Stromal cell of bone marrow (primary cell): ENCODE data around the gene SLC1A3.

ENCODE experiments used
- DNase-seq: peaks from one replicate; pipeline ENCODE4 v3.0.0-alpha.2; 2012; ENCODE audit warnings: low read depth

The SLC1A3 gene

DNA sequence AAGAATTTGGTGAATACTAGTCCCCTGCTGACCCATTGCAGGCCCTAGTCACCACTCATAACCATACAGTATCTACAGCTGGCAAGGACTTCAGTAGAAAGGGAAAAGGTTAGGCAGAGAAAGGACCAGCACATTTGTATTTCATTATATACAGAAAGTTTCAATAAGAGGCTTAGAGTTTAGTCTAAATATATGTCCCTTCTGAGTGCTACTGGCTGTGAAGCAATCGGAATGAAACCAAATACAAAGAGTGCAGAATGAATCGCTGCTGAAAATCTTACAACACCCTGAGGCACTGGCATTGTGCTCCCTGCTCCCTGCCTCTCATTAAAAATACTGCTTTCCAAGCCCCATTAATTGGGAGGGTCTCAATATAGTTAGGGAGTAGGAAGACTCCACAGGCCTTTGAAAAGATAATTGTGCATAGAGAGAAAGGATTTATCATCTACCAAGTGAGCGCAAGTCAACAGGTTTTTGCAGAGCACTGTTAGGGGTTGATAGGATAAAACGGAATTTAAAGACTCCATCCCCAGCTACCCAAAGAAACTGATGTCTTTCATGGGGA lies 110.8 kb downstream of the SLC1A3 start:
- DNase-seq = no peak

DNA sequence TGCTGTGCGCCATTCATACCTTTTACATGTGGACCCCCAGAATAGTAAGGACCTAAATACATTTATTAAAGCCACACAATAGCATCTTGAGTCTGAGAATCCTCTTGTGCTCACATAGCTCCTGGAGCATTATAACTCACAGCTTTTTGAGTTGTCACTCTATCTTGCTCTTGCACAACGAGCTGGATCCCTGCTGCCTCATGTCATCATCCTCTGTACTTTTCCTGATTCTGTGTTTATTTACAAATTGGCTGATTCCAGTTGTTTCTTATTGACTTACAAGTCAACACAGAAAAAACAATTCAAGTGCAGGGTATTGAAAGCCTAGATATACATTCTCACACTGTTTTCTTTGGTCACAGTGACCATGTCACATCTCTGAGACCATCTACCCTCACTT lies 112.9 kb downstream of the SLC1A3 start:
- DNase-seq = no peak

DNA sequence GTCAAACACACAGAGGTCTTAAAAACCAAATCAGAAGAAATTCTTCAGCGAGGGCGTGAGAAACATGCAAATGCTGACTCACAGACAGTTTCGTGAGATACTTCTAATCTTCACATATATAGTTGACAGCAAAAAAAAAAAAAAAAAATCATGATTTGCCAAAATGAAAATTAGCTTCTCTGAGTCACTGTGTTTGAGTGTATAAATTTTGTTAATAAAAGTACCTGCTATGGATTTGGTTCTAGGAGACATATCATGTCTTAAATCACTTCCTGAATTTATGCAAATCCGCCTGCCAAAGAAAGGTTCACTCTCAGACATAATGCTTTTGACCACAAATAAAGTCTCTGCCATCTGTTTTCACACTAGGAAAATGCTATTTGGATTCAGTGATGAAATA lies 114.3 kb downstream of the SLC1A3 start:
- no peak for DNase-seq

- no peak for DNase-seq
Measured at GRCh38 chr5:36721664-36722235, 115.3 kb downstream of the SLC1A3 start.

GRCh38 chr5:36722900-36723299 lies 116.5 kb downstream of the SLC1A3 start:
- DNase-seq = peak; percentile 13

DNA sequence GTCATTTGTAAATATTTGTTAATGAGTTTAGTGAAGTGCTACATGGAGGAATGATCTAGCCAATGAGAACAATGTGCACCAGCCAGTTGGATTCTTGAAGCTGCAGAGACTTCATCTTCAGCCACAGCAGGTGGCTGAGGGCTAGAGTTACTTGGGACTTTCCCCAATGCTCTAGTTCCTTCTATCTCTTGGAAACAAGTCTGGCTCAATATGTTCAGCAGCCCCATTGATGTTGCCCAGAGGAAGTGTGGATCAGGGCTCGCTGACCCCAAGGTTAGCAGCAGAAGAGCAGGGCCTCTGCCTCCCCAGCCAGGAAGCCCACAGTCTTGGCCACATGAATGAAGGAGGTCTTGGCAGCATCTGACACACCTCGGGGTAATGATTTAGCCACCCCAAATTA lies 117.5 kb downstream of the SLC1A3 start:
- DNase-seq = no peak

GRCh38 chr5:36724467-36725332 lies 118.3 kb downstream of the SLC1A3 start:
- DNase-seq = no peak

DNA sequence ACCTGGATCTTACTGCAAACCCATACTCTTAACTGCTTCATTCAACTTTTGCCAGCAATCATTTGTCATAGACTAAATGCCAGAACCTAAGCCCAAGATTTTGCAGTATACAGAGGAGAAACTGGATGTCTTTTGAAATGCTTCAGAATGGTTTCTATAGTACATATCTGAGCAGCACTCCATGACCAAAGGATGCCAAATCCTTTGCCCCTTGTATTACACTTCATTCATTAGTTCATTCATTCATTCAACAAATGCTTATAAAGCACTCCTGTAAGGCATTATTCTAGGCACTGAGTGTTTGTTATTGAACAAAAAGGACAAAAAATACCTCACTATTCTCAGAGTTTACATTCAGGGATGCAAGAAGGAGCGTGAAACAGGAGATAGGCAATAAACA lies 119.9 kb downstream of the SLC1A3 start:
- DNase-seq = no peak

- DNase-seq = no peak
Measured at GRCh38 chr5:36726767-36727166, 120.4 kb downstream of the SLC1A3 start.

DNA sequence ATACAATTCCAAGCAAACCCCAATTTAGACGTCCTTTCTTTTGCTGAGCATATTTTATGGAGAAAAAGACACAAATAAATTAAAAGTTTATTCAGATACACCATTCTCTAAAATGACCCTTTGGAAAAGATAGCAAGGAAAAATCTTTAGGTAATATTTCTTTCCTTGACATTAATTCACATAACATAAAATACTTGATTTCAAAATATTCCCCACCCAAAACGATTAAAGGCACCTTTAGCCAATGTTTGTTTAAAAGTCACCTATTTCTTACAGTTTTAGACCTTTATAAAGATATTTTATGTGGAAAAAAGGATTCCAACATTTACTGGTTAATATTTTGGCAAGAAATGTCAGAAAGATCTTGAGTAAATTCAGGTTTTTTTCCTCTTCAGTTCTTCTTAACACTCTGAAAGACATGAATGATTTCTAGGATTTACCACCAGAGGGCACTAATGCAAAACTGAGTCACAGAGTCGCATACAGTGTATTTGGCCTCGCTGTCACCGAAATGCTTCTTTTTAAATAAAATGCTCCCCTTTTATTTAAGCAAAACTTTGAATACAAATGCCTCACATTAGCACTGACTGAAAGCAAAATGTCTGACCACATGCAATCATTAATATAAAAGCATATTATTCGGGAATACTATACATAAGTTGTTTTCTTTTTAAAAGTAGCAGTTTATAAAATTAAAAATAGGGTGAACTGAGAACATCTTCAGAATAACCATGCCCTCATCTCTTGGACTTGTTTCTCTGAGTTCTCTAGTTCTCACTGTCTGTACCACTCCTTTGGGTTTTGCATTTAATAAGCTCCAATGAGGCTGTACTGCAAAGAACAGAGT lies 122.5 kb downstream of the SLC1A3 start:
- DNase-seq = peak; percentile 52

GRCh38 chr5:36730537-36731216 lies 124.3 kb downstream of the SLC1A3 start:
- DNase-seq = no peak

- DNase-seq = no peak
Measured at GRCh38 chr5:36733183-36733582, 126.8 kb downstream of the SLC1A3 start.

DNA sequence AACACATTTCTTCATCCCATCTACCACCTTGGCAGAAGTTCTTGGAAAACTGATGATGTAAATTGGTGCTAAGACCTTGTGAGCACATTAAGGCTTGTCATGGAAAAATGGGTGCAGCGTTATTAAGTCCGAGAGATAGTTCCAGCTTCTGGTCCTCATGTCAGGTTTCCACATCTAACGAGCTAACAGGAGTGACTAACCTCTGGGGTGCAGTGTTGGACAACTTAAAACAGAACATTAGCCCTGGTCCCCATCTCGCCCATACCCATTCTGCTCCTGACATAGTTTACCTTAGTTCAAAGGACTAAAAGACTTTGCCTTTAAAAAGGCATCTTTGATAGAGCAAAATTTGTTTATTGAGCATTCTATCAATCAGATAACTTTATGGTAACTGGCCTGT lies 128.0 kb downstream of the SLC1A3 start:
- DNase-seq = peak; percentile 18

GRCh38 chr5:36735891-36736290 lies 129.5 kb downstream of the SLC1A3 start:
- no peak for DNase-seq
